PC-9 (cell line): ENCODE results near the gene TSPYL2. TPM values are rescaled to one million over a fixed set of nuclear protein-coding genes. Genes with fewer than 3 reads are reported as not detected.

Experiments used
- BruUV-seq: library from RNA; stranded (reverse); fragments of 400-500 nt; replicated peaks from 2 replicates; lab custom pipeline; 2021; lab: Mats Ljungman, UMichigan
- CTCF ChIA-PET: fragments of 300-600 bp; sonication (Branson Sonifier 250); formaldehyde crosslinking; loops from one replicate; lab custom pipeline; 2022; ENCODE audit warnings: antibody characterized with exemption; lab: Charles Lee
- POLR2A ChIA-PET: fragments of 300-600 bp; sonication (Branson Sonifier 250); formaldehyde crosslinking; loops from one replicate; lab custom pipeline; 2022; ENCODE audit warnings: antibody characterized with exemption; ENCODE audit not compliant: unreplicated experiment; lab: Charles Lee
- DNase-seq, 2 experiments: peaks; one replicate each; pipeline versions ENCODE4 v3.0.0 to v3.0.0-alpha.2; 2015 to 2022; ENCODE audit warnings: mixed read lengths in 1 of 2
- H2AFZ ChIP-seq: fragments of 200-600 bp; sonication (generic); 2 replicates; pipeline ENCODE4 v1.8.1; 2017; ENCODE audit warnings: antibody characterized with exemption
- H3F3A ChIP-seq: fragments of 200-600 bp; sonication (generic); 2 replicates; pipeline ENCODE4 v1.8.1; 2017; ENCODE audit warnings: antibody characterized with exemption, mild to moderate bottlenecking, low read depth; ENCODE audit not compliant: insufficient read depth
- H3K27ac ChIP-seq: fragments of 200-600 bp; sonication (generic); 2 replicates; pipeline ENCODE4 v1.6.1; 2016; ENCODE audit warnings: mixed run types
- H3K27me3 ChIP-seq: fragments of 200-600 bp; sonication (generic); 2 replicates; pipeline ENCODE4 v1.6.1; 2016; ENCODE audit warnings: low read depth, mixed run types; ENCODE audit not compliant: insufficient read depth
- H3K36me3 ChIP-seq: fragments of 200-600 bp; sonication (generic); 2 replicates; pipeline ENCODE4 v1.6.1; 2016; ENCODE audit warnings: low read depth, mixed run types
- H3K4me1 ChIP-seq: fragments of 200-600 bp; sonication (generic); replicated peaks from 2 replicates; pipeline ENCODE4 v1.6.1; 2016; ENCODE audit warnings: mixed run types; ENCODE audit not compliant: insufficient read depth
- H3K4me2 ChIP-seq: fragments of 200-600 bp; sonication (generic); 2 replicates; pipeline ENCODE4 v1.6.1; 2017; ENCODE audit warnings: mixed run types
- H3K4me3 ChIP-seq: fragments of 200-600 bp; sonication (generic); 2 replicates; pipeline ENCODE4 v1.6.1; 2016; ENCODE audit warnings: mixed run types
- H3K79me2 ChIP-seq: fragments of 200-600 bp; sonication (generic); 2 replicates; pipeline ENCODE4 v1.6.1; 2017; ENCODE audit warnings: low read depth, mixed run types
- H3K9me2 ChIP-seq: fragments of 200-600 bp; sonication (generic); 2 replicates; pipeline ENCODE4 v1.8.1; 2017; ENCODE audit warnings: mild to moderate bottlenecking; ENCODE audit not compliant: insufficient read depth
- H3K9me3 ChIP-seq: fragments of 200-600 bp; sonication (generic); 2 replicates; pipeline ENCODE4 v1.8.1; 2016; ENCODE audit warnings: low read depth; ENCODE audit not compliant: insufficient read depth
- H4K20me1 ChIP-seq: fragments of 200-600 bp; sonication (generic); 2 replicates; pipeline ENCODE4 v1.8.1; 2017; ENCODE audit not compliant: insufficient read depth
- EZH2 ChIP-seq: fragments of 200-600 bp; sonication (generic); IDR thresholded peaks from 2 replicates; pipeline ENCODE4 v1.8.0; 2017; ENCODE audit warnings: antibody characterized with exemption, low read depth
- intact Hi-C: fragments of 100-400 bp; cut with micrococcal nuclease; formaldehyde crosslinking; loops from one replicate; pipeline ENCODE4 v1.10.0; 2022; ENCODE audit not compliant: unreplicated experiment
- total RNA-seq: library from RNA; stranded (reverse); gene quantifications from 2 replicates; pipeline ENCODE4 v1.2.3, GENCODE V29; 2021
- TF ChIP-seq, protein P1 (sequence below): fragments of 200-600 bp; sonication (generic); conservative IDR thresholded peaks from 2 replicates; pipeline ENCODE4 v1.6.1; 2017; ENCODE audit warnings: mixed run types, antibody characterized with exemption, mild to moderate bottlenecking, moderate library complexity

TSPYL2 gene
- total RNA-seq, 1 experiment from 2014 or later, result 26.0 TPM

DNA sequence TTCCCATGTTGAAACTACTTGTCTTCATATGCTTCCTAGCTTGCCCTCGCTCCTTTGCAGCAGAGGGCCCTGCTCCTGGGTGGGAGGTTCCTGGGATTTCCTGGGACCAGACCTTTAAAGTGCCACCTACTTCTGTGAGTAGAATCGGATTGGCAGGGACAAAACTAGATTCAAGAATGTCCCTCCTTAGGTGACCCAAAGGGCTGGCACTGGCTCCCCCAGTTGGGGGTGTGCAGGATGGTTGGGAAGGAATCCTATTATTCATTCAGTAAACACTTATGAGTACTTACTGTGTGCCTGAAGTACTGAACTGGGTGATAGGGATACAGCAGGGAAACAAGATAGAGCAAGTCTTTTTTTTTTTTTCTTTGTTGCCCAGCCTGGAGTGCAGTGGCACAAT lies 9.2 kb downstream of the TSPYL2 start:
- no peak for DNase-seq
- H3K79me2 ChIP-seq, result no peaks in the 10 kb centered on the region
- no peaks in the 10 kb centered on the region for H3K9me2 ChIP-seq
- H3K4me1 ChIP-seq, result no peaks in the 10 kb centered on the region
- no peak overlapping the region for H2AFZ ChIP-seq
- POLR2A ChIA-PET, result interaction anchor here (0.6 kb wide), 1 partner anchor 1181 kb away, joined by 3 read pairs; no protein-coding TSS in a partner anchor
- no TSS peak for BruUV-seq
- no peaks in the 10 kb centered on the region for H3K9me3 ChIP-seq
- intact Hi-C loops, result loop anchor here (5.0 kb wide), 1 partner anchor 191 kb away; the partner anchor contains the start of gene IQSEC2
- no peak for TF ChIP-seq EZH2
- TF ChIP-seq, protein P1, sequence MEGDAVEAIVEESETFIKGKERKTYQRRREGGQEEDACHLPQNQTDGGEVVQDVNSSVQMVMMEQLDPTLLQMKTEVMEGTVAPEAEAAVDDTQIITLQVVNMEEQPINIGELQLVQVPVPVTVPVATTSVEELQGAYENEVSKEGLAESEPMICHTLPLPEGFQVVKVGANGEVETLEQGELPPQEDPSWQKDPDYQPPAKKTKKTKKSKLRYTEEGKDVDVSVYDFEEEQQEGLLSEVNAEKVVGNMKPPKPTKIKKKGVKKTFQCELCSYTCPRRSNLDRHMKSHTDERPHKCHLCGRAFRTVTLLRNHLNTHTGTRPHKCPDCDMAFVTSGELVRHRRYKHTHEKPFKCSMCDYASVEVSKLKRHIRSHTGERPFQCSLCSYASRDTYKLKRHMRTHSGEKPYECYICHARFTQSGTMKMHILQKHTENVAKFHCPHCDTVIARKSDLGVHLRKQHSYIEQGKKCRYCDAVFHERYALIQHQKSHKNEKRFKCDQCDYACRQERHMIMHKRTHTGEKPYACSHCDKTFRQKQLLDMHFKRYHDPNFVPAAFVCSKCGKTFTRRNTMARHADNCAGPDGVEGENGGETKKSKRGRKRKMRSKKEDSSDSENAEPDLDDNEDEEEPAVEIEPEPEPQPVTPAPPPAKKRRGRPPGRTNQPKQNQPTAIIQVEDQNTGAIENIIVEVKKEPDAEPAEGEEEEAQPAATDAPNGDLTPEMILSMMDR, result no peak
- H3F3A ChIP-seq, result 0 out of 2 replicates have a peak, but pooled peaks cover 4% of the 10 kb centered on the region
- H3K4me2 ChIP-seq, result no peak overlapping the region
- H4K20me1 ChIP-seq, result no peaks in the 10 kb centered on the region
- no peak overlapping the region for H3K4me3 ChIP-seq
- CTCF ChIA-PET, result interaction anchor here (0.6 kb wide), 1 partner anchor 10 kb away, joined by 14 read pairs; no protein-coding TSS in a partner anchor
- no peaks in the 10 kb centered on the region for H3K27me3 ChIP-seq
- H3K36me3 ChIP-seq, result no peaks in the 10 kb centered on the region
- H3K27ac ChIP-seq, result no peak overlapping the region

DNA sequence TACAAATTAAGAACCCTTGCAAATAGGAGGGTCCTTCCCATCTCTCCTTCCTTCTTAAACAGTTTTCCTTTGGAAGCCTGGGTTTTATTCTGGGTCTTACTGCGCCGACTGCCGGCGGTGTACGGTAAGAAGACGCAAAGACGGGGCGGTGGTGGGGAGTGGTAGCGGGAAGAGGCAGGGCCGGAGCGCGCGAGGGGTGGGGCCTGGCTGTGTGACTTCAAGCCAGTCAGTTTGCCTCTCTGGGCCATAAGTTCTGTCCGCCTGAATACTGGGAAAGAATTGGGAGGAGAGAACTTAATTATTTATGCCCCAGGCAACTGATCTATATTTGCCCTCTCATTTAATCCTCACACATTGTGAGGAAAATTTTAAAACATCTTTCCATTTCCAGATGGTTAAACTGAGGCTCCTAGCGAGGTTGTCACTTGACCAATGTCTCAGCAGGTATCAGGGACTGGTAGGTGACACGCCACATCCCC lies 11.0 kb downstream of the TSPYL2 start:
- TSS peak; percentile 99 for BruUV-seq
- no peaks in the 10 kb centered on the region for H4K20me1 ChIP-seq
- ChIA-PET POLR2A (no interaction called here), CTCF (no interaction called here)
- H2AFZ ChIP-seq, result peak overlapping the region; percentile 77; the same call in 1 of the 2 replicates
- H3K9me2 ChIP-seq, result no peaks in the 10 kb centered on the region
- H3K27me3 ChIP-seq, result no peaks in the 10 kb centered on the region
- no peaks in the 10 kb centered on the region for H3K4me1 ChIP-seq
- H3K9me3 ChIP-seq, result no peaks in the 10 kb centered on the region
- no peaks in the 10 kb centered on the region for H3K36me3 ChIP-seq
- H3K79me2 ChIP-seq, result no peaks in the 10 kb centered on the region
- H3K4me2 ChIP-seq, result peak overlapping the region; percentile 88
- H3K4me3 ChIP-seq, result peak overlapping the region; percentile 49; the same call in 1 of the 2 replicates
- H3F3A ChIP-seq, result 0 out of 2 replicates have a peak, but pooled peaks cover 4% of the 10 kb centered on the region
- peak overlapping the region; percentile 74 for H3K27ac ChIP-seq
- TF ChIP-seq, protein P1, result peak; percentile 58
- no peak for TF ChIP-seq EZH2
- DNase-seq, result peak; percentile 35 to 86
- intact Hi-C loops, result loop anchor here (1.0 to 5.0 kb wide), 5 partner anchors 11 to 832 kb away; partner anchors contain the start of genes IQSEC2 and TSPYL2

DNA sequence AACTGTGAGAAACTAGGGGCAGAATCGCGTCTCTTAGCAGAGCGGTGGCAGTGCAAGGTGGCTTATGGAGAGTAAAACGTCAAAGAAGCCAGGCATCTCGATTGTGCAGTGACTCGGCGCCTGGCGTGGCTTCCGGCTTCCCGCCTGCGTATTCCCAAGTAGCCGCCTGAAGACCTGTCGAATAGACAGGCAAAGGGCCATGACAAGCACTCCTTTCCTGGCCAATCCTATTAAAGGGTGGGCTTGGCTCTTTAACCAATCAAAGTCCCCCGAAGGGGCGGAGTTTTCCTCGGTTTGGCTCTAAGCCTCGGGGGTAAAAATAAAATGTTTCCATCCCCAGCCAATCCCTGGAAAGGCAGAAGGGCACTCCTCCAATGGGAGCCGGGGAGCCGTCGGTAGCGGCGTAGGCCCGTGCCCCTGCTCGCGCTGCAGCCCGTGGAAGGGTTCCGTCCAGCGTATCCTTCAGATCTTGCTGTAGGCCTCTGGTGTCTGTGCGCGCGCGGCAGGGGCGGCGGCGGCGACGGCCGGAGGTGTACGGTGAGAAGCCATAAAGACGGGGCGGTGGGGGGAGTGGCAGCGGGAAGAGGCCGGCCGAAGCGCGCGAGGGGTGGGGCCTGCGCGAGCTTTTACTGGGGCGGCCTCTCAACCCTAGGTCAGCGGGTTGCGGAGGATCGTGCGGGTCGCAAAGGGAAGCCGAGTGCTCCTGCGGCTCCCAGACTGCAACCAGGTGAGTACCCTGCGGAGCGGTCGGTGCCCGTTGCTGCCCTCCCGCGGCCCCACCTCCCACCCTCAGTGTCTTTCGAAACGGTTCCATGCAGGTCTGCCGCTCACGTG lies 11.8 kb downstream of the TSPYL2 start, which contains the start of gene KANTR:
Gene KANTR (plus strand): TSS at position 395 of the 834 bp plus-strand sequence. CDS start 30,131 bp downstream, outside the sequence.
- H3K79me2 ChIP-seq, result no peaks in the 10 kb centered on the region
- TF ChIP-seq, protein P1, result no peak
- TF ChIP-seq EZH2, result no peak
- no peaks in the 10 kb centered on the region for H3K36me3 ChIP-seq
- DNase-seq, result peak; percentile 87 to 92
- 0 out of 2 replicates have a peak, but pooled peaks cover 4% of the 10 kb centered on the region for H3F3A ChIP-seq
- no peaks in the 10 kb centered on the region for H3K9me2 ChIP-seq
- POLR2A ChIA-PET, result interaction anchor here (0.5 kb wide), 1 partner anchor 150 kb away, joined by 9 read pairs; no protein-coding TSS in a partner anchor
- H4K20me1 ChIP-seq, result no peaks in the 10 kb centered on the region
- intact Hi-C loops, result loop anchor here (1.0 to 5.0 kb wide), 5 partner anchors 12 to 833 kb away; partner anchors contain the start of genes IQSEC2 and TSPYL2
- no peaks in the 10 kb centered on the region for H3K27me3 ChIP-seq
- peak within 1 kb of the TSS; percentile 77 for H2AFZ ChIP-seq
- peak within 1 kb of the TSS; percentile 74 for H3K27ac ChIP-seq
- no TSS peak for BruUV-seq
- peak within 1 kb of the TSS; percentile 54; the same call in 1 of the 2 replicates for H3K4me3 ChIP-seq
- H3K4me1 ChIP-seq, result no peaks in the 10 kb centered on the region
- peak within 1 kb of the TSS; percentile 88 for H3K4me2 ChIP-seq
- H3K9me3 ChIP-seq, result no peaks in the 10 kb centered on the region
- CTCF ChIA-PET, result no interaction called here
